ENCODE measurements around the gene PLS1. TPM values are rescaled to one million over a fixed set of nuclear protein-coding genes. Genes with fewer than 3 reads are reported as not detected.
"Not testable (repeated sequence)": the region's sequence is repeated elsewhere in the genome, so short reads cannot be mapped to it uniquely, and the experiment has no call there.

The PLS1 gene
- total RNA-seq, 1 donor from 2014 or later = 1.5 TPM

DNA sequence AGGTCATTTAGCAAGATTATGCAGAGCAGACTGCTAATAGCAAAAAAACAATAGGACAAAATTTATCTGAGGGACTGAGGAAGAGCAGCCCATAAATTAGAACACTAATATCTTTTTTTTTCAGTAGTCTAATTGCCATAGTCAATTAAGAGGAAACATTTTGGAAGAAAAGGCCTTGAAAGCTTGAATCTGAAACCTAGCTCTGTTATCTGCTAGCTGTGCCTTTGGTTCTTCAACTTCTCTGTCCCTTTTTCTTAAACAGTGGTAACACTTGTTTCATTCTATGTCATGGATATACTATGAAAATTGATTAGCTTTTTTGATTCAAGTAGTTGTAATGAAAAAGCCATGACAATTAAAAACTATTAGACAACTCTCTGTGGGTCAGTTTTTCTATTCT lies 19.4 kb upstream of the PLS1 start:
- no peaks in the 10 kb centered on the region for H3K36me3 Mint-ChIP-seq (ENCODE audit: unreplicated experiment)

DNA sequence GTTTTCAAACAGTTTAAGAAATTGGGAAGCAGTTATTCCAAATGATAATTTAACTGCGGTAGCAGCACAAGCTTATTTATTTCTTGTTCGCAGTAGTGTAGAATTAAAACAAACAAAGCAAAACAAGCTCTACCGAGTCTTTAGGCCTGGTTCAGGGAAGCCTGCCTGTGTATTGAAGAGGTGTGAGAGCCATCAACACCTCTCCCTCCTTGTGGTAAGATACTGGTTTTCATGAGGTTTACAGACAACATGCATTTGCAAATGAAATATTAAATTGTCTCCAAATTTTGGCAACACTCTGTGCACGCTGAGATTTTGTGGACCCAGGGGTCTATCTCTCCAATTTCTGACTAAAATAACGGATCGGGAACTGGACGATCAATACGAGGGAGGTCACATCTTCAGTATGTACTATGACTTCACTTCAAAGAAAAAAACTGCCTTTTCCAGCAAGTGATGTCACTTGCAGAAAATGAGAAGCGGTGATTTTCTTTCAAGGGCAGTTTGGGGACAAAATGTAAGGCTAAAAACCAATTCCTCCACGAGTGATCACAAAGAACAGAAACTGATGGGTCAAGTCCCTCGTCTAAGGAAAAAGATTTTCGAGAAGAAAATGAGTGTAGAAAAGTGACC lies 18.4 kb upstream of the PLS1 start:
- peak overlapping the region; percentile 99 for H3K27ac Mint-ChIP-seq (ENCODE audit: unreplicated experiment)
- TF ChIP-seq, protein P1, sequence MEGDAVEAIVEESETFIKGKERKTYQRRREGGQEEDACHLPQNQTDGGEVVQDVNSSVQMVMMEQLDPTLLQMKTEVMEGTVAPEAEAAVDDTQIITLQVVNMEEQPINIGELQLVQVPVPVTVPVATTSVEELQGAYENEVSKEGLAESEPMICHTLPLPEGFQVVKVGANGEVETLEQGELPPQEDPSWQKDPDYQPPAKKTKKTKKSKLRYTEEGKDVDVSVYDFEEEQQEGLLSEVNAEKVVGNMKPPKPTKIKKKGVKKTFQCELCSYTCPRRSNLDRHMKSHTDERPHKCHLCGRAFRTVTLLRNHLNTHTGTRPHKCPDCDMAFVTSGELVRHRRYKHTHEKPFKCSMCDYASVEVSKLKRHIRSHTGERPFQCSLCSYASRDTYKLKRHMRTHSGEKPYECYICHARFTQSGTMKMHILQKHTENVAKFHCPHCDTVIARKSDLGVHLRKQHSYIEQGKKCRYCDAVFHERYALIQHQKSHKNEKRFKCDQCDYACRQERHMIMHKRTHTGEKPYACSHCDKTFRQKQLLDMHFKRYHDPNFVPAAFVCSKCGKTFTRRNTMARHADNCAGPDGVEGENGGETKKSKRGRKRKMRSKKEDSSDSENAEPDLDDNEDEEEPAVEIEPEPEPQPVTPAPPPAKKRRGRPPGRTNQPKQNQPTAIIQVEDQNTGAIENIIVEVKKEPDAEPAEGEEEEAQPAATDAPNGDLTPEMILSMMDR (IDR thresholded peaks at IDR 0.05) = no peak
- H3K4me1 Mint-ChIP-seq (ENCODE audit: unreplicated experiment) = peaks cover 26% of the 10 kb centered on the region
- H3K27me3 Mint-ChIP-seq (ENCODE audit: unreplicated experiment) = peaks cover 3% of the 10 kb centered on the region
- no peak for DNase-seq (ENCODE audit: extremely low spot score, unreplicated experiment)
- no peaks in the 10 kb centered on the region for H3K36me3 Mint-ChIP-seq (ENCODE audit: unreplicated experiment)
- no peaks in the 10 kb centered on the region for H3K9me3 Mint-ChIP-seq (ENCODE audit: unreplicated experiment)
- H3K4me3 Mint-ChIP-seq (ENCODE audit: unreplicated experiment) = peak overlapping the region; percentile 96

More for the DNA sequence above, 19.4 kb upstream of the PLS1 start:
- Mint-ChIP-seq H3K4me1 (ENCODE audit: unreplicated experiment) (peaks cover 26% of the 10 kb centered on the region), H3K4me3 (ENCODE audit: unreplicated experiment) (peak overlapping the region; percentile 96), H3K9me3 (ENCODE audit: unreplicated experiment) (no peaks in the 10 kb centered on the region), H3K27ac (ENCODE audit: unreplicated experiment) (peak overlapping the region; percentile 12), H3K27me3 (ENCODE audit: unreplicated experiment) (no peaks in the 10 kb centered on the region)
- no peak for DNase-seq (ENCODE audit: extremely low spot score, unreplicated experiment)
- TF ChIP-seq, protein P1 (IDR thresholded peaks at IDR 0.05) = no peak

DNA sequence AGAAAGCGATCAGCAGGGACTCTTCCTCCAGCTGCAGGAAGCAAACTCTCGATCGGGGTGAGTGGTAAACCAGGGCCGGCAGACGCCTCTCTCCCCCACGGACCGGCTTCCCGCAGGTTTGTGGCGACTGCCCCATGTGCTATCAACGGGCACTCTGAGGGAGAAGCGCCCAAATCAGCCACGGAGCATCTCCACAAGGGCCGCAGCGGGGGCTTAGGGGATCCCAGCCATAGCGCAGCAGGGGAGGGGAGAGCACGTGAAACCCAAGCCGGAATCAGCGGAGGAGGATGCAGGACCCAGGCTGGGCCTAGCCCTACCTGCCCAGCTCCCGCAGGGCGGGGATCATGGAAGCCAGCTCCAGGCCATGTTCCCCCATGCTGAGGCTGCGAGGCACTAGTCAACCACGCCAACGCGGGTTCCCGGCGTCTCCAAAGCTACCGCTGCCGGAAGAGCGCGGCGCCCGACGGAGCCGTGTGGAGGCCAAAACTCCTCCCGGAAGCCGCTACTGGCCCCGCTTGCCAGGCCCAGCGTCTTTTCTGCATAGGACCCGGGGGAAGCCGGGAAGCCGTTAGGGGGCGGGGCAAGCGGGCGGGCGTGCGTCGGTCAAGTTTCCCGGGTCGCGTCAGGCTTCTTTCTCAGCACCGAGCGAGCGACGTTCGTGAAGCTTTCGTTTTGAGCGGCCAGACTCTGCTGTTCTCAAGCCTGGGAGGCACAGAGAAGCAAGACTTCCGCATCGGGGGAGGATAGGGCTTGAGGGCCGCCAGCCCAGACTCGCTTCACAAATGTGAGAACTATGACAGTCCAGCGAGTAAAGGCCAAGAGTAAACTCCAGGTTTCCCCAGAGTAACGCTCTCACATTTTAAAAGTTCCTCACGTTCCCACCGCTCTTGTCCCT lies 17.6 kb upstream of the PLS1 start, which contains the start of gene ATR:
Gene ATR (minus strand): TSS at position 405 of the 895 bp plus-strand sequence. CDS start 29 bp downstream, at position 376.
- H3K27me3 Mint-ChIP-seq (ENCODE audit: unreplicated experiment) = peaks cover 11% of the 10 kb centered on the region
- H3K9me3 Mint-ChIP-seq (ENCODE audit: unreplicated experiment) = no peaks in the 10 kb centered on the region
- peak within 1 kb of the TSS; percentile 96 for H3K4me3 Mint-ChIP-seq (ENCODE audit: unreplicated experiment)
- TF ChIP-seq, protein P1 (IDR thresholded peaks at IDR 0.05) = no peak
- H3K27ac Mint-ChIP-seq (ENCODE audit: unreplicated experiment) = peak within 1 kb of the TSS; percentile 99
- H3K4me1 Mint-ChIP-seq (ENCODE audit: unreplicated experiment) = peaks cover 26% of the 10 kb centered on the region
- H3K36me3 Mint-ChIP-seq (ENCODE audit: unreplicated experiment) = no peaks in the 10 kb centered on the region
- peak; percentile 98 for DNase-seq (ENCODE audit: extremely low spot score, unreplicated experiment)

DNA sequence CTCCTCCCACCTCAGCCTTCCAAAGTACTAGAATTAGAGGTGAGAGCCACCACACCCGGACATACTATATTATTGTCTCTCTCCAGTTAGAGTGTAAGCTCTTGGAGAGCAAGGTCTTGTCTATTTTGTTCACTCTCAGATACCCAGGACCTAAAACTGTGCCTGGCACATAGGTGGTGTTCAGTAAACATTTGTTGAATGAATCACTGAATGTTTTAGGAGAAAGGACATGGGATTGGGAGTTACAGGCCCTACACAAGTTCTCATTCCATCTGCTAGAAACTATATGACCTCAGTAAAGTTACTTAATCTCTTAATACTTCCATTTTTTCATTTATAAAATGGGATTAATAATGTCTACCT lies 16.2 kb upstream of the PLS1 start:
- no peak for DNase-seq (ENCODE audit: extremely low spot score, unreplicated experiment)
- Mint-ChIP-seq H3K27me3 (ENCODE audit: unreplicated experiment) (peaks cover 11% of the 10 kb centered on the region), H3K9me3 (ENCODE audit: unreplicated experiment) (no peaks in the 10 kb centered on the region), H3K27ac (ENCODE audit: unreplicated experiment) (peak overlapping the region; percentile 78), H3K36me3 (ENCODE audit: unreplicated experiment) (no peaks in the 10 kb centered on the region), H3K4me1 (ENCODE audit: unreplicated experiment) (peaks cover 26% of the 10 kb centered on the region), H3K4me3 (ENCODE audit: unreplicated experiment) (peak overlapping the region; percentile 96)
- TF ChIP-seq, protein P1 (IDR thresholded peaks at IDR 0.05) = no peak

DNA sequence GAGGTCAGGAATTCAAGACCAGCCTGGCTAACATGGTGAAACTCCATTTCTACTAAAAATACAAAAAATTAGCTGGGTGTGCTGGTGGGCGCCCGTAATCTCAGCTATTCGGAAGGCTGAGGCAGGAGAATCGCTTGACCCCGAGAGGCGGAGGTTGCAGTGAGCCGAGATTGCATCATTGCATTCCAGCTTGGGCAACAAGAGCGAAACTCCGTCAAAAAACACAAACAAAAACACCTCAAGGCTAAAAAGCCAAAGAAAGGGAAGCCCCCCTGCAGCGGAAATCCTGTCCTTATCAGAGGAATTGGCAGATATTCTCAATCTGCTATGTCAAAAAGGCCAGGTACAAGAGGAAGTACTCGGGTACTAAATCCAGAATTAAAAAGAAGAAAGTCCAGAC lies 15.1 kb upstream of the PLS1 start:
- peaks cover 11% of the 10 kb centered on the region for H3K27me3 Mint-ChIP-seq (ENCODE audit: unreplicated experiment)
- not testable (repeated sequence) for H3K4me3 Mint-ChIP-seq (ENCODE audit: unreplicated experiment); DNase-seq (ENCODE audit: extremely low spot score, unreplicated experiment); H3K9me3 Mint-ChIP-seq (ENCODE audit: unreplicated experiment); H3K36me3 Mint-ChIP-seq (ENCODE audit: unreplicated experiment); H3K27ac Mint-ChIP-seq (ENCODE audit: unreplicated experiment)
- H3K4me1 Mint-ChIP-seq (ENCODE audit: unreplicated experiment) = peaks cover 26% of the 10 kb centered on the region

Data from osteocyte (in vitro differentiated cells).